ENCODE measurements around the gene SPINK13.

SPINK13 gene, protein sequence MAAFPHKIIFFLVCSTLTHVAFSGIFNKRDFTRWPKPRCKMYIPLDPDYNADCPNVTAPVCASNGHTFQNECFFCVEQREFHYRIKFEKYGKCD

DNA sequence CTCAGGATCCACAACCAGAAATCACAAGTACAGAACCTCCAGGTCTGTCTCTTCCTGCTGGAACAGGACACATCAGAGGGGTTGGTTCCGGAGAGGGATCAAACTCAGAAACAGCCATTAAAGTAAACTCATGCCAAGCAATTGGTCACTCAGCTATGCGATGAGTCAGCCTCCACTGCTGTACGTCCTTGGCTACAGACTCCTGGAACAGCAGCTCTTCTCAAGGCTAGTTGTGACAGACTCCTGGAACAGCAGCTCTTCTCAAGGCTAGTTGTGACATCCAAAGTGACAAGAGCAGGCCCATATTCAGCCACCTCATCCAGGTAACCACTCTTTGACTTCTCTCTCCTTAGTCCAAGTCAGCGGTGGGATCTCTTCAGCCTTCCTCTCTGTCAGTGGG lies at the start of gene SPINK13:
SPINK13 (plus strand) TSS at position 229 of the 400 bp plus-strand sequence. CDS start 1,279 bp downstream, outside the sequence.
- in situ Hi-C loops (cut with HindIII; ENCODE audit: low pct_ligation_motif_present, low sequenced_read_pairs): no loop called here
- no peak within 1 kb of the TSS for H3K27ac ChIP-seq
- peak; percentile 49 for DNase-seq
- H3K4me3 ChIP-seq (ENCODE audit: low read depth, low read length): no peak within 1 kb of the TSS
- TF ChIP-seq, protein P1, sequence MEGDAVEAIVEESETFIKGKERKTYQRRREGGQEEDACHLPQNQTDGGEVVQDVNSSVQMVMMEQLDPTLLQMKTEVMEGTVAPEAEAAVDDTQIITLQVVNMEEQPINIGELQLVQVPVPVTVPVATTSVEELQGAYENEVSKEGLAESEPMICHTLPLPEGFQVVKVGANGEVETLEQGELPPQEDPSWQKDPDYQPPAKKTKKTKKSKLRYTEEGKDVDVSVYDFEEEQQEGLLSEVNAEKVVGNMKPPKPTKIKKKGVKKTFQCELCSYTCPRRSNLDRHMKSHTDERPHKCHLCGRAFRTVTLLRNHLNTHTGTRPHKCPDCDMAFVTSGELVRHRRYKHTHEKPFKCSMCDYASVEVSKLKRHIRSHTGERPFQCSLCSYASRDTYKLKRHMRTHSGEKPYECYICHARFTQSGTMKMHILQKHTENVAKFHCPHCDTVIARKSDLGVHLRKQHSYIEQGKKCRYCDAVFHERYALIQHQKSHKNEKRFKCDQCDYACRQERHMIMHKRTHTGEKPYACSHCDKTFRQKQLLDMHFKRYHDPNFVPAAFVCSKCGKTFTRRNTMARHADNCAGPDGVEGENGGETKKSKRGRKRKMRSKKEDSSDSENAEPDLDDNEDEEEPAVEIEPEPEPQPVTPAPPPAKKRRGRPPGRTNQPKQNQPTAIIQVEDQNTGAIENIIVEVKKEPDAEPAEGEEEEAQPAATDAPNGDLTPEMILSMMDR (IDR thresholded peaks at IDR 0.05; ENCODE audit: low read depth, low read length, missing control alignments): no peak
- no peaks in the 10 kb centered on the region for H3K36me3 ChIP-seq (replicated peaks)
- no peaks in the 10 kb centered on the region for H3K27me3 ChIP-seq (replicated peaks)

DNA sequence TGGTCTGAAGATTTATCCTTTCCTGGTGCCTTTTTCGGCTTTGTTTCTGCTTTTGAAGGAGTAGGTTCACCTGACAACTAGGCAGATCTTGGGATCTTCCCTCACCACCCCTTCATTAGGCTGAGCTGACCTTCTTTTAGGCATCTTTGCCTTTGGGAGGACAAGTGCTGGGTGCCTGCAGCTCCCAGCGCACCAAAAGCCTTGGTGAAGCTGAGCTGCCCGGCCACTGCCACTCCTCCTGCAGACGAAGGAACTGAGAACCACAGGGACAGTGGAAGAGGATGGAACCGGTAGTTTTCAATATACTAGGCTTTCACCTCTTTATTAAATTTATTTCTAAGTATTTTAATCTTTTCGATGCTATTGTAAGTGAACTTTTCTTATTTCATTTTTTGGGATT lies 47.1 kb upstream of the SPINK13 start:
- in situ Hi-C loops (cut with HindIII; ENCODE audit: low pct_ligation_motif_present, low sequenced_read_pairs): no loop called here
- TF ChIP-seq, protein P1 (IDR thresholded peaks at IDR 0.05; ENCODE audit: low read depth, low read length, missing control alignments): no peak
- DNase-seq: no peak
- H3K36me3 ChIP-seq (replicated peaks): no peaks in the 10 kb centered on the region
- H3K27ac ChIP-seq: no peak overlapping the region
- no peak overlapping the region for H3K4me3 ChIP-seq (ENCODE audit: low read depth, low read length)
- no peaks in the 10 kb centered on the region for H3K27me3 ChIP-seq (replicated peaks)

DNA sequence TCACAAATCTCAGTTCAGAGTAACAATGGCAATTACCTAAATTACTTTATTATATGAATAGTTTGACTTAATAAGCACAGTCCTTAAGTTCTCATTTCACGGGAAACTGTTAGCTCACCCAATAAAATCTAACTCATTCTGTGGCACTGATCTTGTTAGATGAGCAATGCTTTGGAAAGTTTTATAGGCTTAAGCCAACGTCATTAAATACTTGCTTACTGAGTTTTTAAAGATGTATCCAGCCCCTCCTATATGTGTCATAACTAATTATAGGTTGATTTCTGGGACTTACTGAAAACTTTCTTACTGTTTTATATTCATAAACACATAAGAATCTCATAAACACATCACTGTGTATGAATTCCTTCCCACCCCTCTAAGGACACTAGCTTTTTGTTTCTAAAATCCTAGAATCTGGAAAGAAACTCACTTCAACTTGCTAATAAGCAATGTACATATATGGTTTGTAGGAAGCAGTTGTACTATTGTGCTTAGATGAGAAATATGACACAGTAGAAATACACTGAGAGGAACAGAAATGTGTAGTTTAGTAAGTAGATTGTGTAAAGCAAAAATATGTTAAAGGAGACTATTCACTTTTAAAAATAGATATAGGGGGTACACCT lies 44.4 kb upstream of the SPINK13 start:
- in situ Hi-C loops (cut with HindIII; ENCODE audit: low pct_ligation_motif_present, low sequenced_read_pairs): no loop called here
- H3K27ac ChIP-seq: no peak overlapping the region
- TF ChIP-seq, protein P1 (IDR thresholded peaks at IDR 0.05; ENCODE audit: low read depth, low read length, missing control alignments): no peak
- H3K4me3 ChIP-seq (ENCODE audit: low read depth, low read length): no peak overlapping the region
- H3K36me3 ChIP-seq (replicated peaks): no peaks in the 10 kb centered on the region
- no peak for DNase-seq
- no peaks in the 10 kb centered on the region for H3K27me3 ChIP-seq (replicated peaks)

DNA sequence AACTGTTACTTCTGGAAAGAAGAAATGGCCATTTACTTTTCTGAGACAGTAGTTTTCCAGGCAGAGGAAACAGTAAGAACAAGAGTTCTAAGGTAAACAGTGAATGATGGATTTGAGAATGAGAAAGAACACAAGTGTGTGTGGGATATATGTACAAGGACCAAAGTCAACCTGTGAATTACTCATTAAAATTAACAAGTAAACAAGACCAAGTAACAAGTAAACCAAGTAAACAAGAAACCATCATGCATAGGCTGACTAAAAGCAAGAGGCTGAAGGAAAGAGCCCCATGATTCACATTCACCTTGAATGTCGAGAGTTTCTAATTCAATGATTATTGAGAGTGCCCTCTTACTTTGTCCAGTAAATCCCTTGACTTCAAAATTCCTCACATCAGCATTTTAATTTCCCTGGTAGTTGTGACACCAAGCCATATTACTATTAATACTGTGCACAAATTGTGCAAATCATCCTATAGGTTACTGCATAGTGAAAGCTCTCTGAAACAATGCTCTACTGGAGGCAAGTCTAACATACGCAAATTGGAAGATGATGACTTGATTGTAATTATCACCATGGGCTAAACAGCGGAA lies 40.1 kb upstream of the SPINK13 start:
- H3K36me3 ChIP-seq (replicated peaks): no peaks in the 10 kb centered on the region
- DNase-seq: no peak
- H3K4me3 ChIP-seq (ENCODE audit: low read depth, low read length): no peak overlapping the region
- H3K27me3 ChIP-seq (replicated peaks): no peaks in the 10 kb centered on the region
- in situ Hi-C loops (cut with HindIII; ENCODE audit: low pct_ligation_motif_present, low sequenced_read_pairs): no loop called here
- TF ChIP-seq, protein P1 (IDR thresholded peaks at IDR 0.05; ENCODE audit: low read depth, low read length, missing control alignments): no peak
- no peak overlapping the region for H3K27ac ChIP-seq

DNA sequence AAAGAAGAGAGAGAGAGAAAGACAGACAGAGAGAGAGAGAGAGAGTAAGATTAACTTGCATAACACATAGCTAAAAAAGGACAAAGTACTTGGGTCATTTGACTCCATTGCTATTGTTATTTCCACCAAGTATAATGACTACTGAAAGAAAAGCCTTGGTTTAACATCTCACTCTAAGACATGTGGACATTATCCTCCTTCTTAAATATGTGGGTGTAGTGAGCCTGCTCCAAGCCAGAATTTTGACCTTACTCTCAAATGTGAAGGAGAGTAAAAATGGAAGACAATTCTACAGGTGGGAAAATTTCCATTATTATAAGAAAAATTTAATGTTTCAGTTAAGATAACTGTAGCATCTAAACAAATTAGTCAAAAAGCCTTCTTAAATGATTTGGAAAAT lies 38.8 kb upstream of the SPINK13 start:
- no peak for DNase-seq
- Histone ChIP-seq H3K4me3 (ENCODE audit: low read depth, low read length) (no peak overlapping the region), H3K27me3 (replicated peaks) (no peaks in the 10 kb centered on the region), H3K36me3 (replicated peaks) (no peaks in the 10 kb centered on the region), H3K27ac (no peak overlapping the region)
- TF ChIP-seq, protein P1 (IDR thresholded peaks at IDR 0.05; ENCODE audit: low read depth, low read length, missing control alignments): no peak
- in situ Hi-C loops (cut with HindIII; ENCODE audit: low pct_ligation_motif_present, low sequenced_read_pairs): no loop called here

All from brain microvascular endothelial cell (primary cell).